GM19468 (cell line): ENCODE measurements around the gene DOLPP1.
A peak's percentile ranks its signal among the peaks of the same experiment; 100 is the strongest.
"Not testable (repeated sequence)": the region's sequence is repeated elsewhere in the genome, so short reads cannot be mapped to it uniquely, and the experiment has no call there.

Experiments
- ATAC-seq: cut with Tn5 transposase; IDR thresholded peaks from one replicate; pipeline ENCODE4 v1.9.1; 2021; ENCODE audit warnings: mild to moderate bottlenecking, moderate library complexity, moderate number of reproducible peaks; ENCODE audit not compliant: unreplicated experiment; ENCODE audit errors: extremely low read depth

The DOLPP1 gene

DNA sequence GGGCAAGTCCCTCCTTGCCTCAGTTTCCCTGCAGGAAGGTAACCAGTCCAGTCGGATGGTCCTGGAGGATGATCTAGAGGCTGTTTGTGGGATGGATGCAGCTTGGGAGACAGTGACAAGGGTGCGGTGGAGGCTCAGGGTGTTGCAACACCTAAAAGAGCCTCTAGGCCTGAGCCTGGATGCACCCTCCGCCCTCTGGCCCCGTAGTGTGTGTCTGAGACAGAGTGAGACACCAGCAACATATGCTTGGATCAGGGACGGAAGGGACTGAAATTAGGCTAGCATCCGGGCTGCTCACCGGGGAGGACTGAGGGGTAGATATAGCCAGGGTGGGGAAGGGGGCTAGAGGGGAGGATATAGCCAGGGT, 28.6 kb downstream of the DOLPP1 start:
- no peak for ATAC-seq

DNA sequence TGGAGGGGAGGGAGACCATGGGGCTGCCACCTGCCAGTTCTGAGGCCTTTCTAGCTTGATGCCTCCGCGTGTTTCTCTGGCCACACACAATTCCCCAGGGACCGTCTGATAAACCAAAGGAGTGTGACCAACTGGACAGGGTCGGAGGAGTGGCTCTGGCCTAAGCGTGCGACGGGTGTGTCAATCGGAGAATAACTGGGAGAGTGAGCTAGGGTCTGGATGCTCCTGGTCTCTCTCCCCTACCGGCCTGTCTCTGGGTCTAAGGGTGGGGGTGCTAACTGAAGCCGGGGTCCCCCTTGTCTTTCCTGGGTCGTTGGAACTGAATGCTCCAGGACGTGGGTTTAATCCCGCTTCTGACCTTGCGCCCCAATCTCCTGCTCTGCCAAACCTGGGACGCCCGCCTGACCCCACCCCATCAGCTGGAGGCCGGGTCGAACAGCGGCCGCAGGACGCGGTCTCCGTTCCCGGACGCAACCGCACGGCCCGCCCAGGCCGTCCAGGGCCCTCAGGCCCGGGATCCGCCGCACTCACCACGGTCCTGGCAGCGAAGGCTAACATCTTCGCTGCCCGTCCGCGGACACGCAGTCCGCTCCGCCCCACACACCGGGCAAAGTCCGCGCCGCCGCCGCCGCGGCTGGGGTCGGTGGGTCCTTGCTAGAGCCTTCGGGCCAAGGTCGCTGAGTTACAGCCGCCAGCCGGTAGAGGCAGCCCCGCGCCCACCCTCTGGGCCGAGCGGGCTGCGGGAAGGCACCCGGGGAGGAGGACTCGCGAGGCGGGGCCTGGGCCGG, 29.2 kb downstream of the DOLPP1 start:
- no peak for ATAC-seq

DNA sequence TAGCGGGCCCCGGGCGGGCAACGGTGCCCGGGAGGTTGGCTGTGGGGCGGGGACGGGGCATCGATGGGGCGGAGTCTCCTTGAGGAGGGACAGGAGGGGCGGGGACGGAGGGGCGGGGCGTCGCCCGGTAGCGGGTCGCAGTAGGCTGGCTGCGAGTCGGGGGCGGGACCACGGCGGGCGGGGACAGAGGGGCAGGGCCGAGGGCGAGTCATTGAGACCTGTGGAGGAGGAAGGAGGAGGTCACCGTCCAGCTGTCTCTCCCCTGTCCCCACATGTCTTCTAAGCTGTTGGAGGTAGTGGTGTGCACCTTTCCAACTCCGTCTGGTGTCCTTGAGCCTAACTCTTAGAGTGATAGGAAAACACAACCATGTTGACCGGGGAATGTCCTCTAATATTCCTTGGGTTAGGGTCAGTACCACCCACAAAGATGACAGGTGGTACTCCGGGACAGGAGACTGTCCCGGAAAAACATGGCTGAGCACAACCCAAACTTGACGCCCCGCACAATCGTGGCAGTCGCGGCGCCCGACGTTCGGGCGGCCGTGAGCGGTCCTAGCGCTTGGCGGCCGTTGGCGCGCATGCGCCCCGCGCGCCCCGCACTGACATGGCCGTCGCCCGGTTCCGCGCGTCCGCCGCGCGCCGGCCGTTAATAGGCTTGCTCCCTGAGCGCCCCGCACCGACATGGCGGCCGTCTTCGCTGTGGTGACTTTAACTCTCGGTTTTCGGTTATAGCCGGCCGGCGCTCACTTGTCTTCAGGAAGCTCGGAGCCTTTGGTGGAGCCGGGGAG, 30.0 kb downstream of the DOLPP1 start, which contains the start of the genes CRAT and PTPA:
TSS of gene CRAT (minus strand) at position 54 of the 788 bp plus-strand sequence. CDS start 284 bp downstream, outside the sequence.
TSS of gene PTPA (plus strand) at position 676 of the 788 bp plus-strand sequence. CDS start 186 bp downstream, outside the sequence.
- peak; percentile 21 for ATAC-seq

DNA sequence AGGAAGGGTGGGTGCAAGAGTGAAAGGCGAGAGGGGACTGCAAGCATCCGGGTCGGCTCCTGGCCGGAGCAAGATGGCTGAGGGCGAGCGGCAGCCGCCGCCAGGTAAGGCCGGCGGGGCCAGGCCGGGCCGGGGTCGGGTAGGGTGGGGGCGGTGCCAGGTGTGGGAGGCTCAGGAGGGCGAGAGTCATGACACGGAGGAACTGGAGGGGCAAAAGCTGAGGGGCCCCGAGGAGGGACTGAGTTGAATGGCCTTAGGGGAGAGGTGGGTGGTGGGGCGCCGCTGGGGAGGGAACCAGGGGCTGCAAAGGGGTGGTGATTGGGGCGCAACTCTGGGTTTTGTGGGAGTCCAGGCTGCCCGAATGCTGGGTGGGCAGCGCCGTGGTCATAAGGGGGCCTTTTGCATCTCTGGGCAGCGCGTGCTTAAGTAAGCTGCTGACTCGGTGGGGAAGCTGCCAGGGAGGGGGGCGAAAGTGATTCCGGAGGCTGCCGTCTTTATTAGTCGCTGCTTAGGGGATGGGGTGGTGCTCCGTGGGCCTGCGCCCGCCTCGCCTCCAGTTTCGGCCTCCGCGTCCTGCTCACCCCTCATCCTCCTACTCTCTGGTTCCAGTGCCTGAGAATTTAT, 30.7 kb downstream of the DOLPP1 start:
- peak; percentile 12 for ATAC-seq

DNA sequence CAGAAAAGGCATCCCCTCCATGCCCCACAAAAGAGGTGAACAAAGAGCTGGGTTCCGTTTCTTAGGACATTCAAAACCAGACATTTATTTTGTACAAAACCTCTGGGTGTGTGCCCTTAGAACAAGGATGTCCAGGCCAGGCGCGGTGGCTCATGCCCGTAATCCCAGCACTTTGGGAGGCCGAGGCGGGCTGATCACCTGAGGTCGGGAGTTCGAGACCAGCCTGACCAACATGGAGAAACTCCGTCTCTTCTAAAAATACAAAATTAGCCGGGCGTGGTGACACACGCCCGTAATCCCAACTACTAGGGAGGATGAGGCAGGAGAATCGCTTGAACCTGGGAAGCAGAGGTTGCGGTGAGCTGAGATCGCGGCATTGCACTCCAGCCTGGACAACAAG, 31.6 kb downstream of the DOLPP1 start:
- not testable (repeated sequence) for ATAC-seq

DNA sequence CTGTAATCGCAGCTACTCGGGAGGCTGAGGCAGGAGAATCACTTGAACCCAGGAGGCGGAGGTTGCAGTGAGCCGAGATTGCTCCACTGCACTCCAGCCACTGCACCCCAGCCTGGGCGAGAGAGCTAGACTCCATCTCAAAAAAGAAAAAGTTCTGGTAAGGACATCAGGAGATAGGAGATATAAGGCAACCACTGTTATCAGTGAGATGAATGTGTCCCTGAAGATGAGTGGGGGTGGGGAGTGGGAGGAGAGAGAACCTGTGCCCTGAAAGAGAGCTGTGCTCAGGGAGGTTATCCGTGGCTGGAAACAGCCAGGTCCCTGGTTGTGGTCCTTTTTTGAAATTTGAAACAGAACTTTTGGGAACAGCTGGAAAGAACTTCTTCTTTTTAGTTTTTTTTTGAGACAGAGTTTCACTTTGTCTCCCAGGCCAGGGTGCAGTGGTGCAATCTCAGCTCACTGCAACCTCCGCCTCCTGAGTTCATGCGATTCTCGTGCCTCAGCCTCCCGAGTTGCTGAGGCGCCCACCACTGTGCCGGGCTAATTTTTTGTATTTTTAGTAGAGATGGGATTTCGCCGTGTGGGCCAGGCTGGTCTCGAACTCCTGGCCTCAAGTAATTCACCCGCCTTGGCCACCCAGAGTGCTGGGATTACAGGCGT, 32.9 kb downstream of the DOLPP1 start:
- ATAC-seq = no peak

DNA sequence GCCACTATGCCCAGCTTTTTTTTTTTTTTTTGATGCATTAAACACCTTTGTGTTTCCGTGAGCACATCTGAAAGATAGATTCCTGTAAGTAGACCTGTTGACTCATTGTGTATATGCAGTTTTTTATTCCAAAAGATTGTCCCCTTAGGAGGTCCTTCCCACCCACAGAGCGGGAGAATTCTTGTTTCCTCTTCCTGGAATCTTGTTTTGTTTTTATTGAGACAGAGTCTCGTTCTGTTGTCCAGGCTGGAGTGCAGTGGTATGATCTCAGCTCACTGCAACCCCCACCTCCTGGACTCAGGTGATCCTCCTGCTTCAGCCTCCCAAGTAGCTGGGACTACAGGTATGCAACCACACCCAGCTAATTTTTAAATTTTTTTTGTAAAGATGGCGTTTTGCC, 37.9 kb downstream of the DOLPP1 start:
- no peak for ATAC-seq

DNA sequence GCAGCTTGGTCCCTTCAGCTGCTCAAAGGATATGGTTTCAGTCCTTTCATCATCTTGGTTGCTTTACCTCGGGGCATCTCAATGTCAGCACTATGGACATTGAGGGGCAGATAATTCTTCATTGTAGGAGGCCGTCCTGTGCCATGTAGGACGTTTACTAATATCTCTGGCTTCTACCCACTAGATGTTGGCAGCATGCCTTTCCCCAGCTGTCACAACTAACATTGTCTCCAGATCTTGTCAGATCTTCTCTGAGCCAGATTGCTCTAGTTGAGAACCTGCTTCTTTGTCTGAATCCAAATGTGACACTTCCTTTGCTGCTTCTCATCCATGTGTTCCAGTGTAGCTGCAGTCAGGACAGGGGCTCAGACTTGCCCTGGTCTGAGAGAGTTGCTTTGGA, 40.6 kb downstream of the DOLPP1 start:
- ATAC-seq = no peak

DNA sequence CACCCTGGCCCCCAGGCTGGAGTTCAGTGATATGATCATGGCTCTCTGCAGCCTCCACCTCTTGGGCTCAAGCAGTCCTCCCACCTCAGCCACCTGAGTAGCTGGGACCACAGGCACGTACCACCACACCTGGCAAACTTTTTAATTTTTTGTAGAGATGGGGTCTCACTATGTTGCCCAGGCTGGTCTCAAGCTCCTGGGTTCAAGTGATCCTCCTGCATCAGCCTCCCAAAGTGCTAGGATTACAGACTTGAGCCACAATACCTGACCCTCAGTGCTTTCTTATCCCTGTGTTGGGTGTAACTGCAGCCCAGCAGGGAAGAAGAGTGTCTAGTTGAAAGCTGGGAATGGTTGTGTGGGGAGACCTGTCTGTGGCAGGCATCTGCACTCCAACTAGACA, 41.2 kb downstream of the DOLPP1 start:
- no peak for ATAC-seq

DNA sequence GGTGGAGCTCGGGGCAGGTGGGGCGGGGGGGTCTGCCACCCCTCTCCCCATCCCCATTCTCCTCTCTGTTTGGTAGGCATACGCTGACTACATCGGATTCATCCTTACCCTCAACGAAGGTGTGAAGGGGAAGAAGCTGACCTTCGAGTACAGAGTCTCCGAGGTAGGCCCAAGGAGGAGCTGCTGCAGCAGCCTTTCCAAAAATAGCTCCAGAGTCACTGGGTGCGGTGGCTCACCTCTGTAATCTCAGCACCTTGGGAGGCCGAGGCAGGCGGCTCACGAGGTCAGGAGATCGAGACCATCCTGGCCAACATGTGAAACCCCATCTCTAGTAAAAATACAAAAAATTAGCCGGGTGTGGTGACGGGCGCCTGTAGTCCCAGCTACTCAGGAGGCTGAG, 42.1 kb downstream of the DOLPP1 start:
- not testable (repeated sequence) for ATAC-seq

DNA sequence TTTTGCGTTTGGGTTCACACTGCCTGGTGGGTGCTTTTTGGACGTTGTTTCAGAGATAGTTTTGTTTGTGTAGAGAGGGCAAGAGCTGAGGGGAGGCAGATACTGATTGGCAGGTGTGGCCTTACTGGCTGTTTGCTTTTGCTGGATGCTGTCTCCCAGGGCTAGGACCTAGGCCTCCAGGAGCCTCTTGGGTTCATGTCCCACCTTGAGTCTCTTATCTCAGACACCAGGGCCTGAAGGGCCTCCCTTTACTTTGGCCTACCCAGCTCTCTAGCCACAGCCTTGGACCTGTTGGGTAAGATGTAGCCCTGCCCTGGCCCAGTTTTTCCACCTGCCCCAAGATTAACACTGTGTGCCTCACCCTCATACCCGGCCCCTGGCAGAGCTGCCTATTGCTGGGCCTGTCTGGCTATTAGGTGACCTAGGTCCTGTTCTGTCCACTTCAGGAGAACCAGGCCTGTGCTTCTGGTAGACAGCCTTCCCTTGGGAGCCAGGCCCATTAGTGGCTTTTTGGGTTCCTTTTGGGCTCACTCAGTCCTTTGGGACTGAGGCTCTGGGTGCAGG, 43.7 kb downstream of the DOLPP1 start:
- ATAC-seq = no peak

DNA sequence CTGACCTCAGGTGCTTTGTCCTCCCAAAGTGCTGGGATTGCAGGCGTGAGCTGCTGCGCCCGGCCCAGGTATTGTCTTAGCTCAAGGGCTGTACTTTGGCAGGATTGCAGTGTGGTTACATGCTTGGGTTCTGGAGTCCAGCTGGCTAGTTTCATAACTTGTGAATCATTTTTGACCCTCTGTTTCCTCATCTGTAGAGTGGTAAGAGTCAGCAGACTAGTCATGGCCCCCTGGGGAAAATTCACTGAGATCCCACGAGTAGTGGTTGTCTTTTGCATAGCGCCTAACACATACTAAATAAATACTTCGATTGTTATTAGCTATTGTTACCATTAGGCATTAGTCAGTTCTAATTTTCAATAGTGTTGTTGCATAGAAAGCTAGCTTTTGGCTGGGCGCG, 44.6 kb downstream of the DOLPP1 start:
- no peak for ATAC-seq

DNA sequence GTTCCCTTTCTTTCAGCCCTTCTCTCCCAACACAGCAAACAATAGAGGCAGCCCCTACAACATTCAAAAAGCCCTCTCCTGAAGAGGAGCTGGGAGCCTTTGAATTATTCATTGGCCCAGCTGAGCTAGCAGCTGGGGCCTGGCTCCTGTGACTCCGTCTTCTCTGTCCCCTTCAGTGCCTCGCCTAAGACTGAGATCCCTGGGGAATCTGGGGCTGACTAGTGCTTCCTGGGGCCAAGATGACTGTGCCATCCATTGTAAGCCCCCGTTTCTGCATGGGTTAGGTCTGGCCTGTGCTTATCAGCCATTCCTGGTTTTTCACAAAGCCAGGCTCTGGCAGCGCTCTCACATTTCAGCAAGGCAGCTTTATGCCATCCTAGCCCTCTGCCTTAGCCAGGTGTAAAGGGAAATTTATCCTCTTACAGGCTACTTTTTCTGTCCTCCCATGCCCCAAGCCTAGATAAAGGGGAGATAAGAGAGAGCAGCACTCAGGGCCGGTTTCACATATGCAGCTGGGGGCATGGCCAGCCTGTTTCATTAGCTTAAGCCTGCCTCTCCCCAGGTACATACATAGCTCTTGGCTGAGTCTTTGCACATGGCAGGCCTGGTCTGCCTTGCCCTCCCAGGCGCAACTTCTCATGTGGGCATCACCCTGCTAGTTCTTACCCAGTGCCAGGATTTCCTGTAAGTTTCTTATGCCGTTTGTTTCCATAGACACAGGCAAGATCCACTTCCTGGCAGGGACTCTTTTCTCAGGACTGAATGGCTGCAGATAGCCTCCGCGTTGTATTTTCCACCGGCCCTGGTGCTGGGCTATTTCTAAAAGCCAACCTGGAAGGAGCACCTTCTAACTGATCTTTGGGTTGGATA, 46.1 kb downstream of the DOLPP1 start:
- ATAC-seq = no peak

DNA sequence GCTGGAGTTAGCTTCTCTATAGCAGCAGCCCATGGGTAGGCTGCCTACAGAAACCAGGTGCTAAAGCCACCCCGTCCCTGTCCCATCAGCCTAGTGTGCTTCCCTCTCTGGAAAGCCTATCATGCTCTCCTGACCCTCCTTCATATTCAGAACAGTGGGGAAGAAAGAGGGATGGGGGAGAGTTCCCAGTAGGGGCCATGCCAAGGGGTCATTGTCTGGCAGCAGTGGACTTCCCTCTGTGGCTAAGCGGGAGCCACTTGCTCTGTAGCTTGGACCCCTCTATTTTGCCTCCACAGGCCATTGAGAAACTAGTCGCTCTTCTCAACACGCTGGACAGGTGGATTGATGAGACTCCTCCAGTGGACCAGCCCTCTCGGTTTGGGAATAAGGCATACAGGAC, 47.8 kb downstream of the DOLPP1 start:
- no peak for ATAC-seq

DNA sequence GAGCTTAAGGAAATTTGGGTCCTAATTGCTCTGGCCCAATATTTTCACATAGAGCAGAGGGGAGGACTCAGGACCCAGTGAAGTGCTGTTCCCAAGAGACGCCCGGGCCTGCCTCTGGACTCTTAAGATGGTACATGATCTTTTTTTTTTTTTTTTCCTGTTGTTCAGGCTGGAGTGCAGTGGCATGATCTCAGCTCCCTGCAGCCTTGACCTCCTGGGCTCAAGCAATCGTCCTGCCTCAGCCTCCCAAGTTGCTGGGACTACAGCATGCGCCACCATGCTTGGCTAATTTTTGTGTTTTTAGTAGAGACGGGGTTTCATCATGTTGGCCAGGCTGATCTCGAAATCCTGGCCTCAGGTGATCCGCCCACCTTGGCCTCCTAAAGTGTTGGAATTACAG, 49.4 kb downstream of the DOLPP1 start:
- ATAC-seq = not testable (repeated sequence)

DNA sequence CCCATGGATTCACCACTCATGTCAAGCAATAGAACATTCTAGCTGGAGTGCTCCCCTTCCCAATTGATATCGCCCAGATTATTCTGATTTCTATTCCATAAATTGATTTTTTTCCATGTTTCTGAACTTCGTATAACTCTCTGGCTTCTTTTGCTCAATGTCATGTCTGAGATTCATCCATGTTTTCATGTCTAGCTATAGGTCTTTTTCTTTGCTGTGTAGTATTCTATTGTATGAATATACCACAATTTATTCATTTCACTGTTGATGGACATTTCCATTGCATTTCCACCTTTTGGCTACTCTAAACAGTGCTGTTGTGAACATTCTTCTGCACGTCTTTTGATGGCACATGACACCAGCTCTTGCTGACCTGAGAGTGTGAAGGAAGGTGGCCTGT, 49.9 kb downstream of the DOLPP1 start:
- no peak for ATAC-seq

DNA sequence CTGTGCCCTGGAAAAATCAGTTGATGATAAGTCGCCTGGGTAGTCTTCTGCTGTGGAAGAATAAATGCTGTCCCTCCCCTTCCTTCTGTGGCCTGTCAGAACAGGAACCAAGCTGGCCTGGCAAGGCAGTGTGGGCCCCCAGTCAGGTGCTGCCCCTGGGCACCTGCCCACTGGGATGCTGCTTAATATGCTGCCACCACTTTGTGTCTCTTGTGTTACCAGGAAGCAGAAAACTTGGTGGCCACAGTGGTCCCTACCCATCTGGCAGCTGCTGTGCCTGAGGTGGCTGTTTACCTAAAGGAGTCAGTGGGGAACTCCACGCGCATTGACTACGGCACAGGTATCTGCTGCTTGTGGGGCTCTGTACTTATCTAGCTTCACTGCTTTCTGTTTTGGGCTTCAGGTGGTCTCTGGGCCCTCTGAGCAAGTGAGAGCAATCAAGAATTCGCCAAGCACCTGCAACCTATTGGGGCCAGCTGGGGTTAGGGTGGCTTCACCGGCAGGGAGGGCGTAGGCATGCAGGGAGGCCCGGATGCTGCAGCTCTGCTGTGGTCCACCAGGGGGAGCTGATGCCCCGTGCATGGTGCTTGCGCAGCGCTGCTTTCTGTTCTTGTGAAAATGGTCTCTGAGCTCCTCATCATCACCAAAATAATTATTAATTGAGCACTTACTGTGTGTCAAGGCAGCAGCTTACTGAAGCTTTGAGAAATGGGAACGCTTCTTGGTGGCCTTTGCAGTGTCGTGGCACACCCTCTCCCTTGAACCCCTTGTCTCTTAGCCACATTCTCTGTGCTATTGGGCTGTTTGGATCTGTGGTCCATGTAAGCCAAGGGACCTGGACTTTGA, 50.6 kb downstream of the DOLPP1 start:
- no peak for ATAC-seq

DNA sequence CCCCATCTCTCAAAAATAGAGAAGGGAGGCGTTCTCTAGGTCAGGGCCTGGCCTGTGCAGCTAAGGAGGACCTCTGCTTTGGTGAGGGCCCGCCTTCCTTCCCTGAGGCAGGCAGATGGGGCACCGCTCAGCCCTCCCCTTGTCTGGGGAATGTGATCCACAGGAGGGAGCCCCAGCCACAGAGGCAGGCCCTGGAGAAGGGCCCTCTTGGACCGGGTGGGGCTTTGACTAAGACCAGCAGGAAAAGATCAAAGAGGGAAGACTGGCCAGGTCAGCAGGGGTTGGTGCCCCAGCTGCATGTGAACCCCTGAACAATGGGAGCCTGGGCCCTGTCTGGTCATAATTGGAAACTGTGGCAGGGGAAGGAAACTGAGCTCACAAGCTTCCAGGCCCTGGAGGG, 52.2 kb downstream of the DOLPP1 start:
- ATAC-seq = no peak
